ENCODE measurements around the gene WDR82. TPM values are rescaled to one million over a fixed set of nuclear protein-coding genes. Genes with fewer than 3 reads are reported as not detected.
A peak's percentile ranks its signal among the peaks of the same experiment; 100 is the strongest.
"Not testable (repeated sequence)": the region's sequence is repeated elsewhere in the genome, so short reads cannot be mapped to it uniquely, and the experiment has no call there.

The WDR82 gene
- total RNA-seq, 1 experiment from 2014 or later: 31.1 TPM

DNA sequence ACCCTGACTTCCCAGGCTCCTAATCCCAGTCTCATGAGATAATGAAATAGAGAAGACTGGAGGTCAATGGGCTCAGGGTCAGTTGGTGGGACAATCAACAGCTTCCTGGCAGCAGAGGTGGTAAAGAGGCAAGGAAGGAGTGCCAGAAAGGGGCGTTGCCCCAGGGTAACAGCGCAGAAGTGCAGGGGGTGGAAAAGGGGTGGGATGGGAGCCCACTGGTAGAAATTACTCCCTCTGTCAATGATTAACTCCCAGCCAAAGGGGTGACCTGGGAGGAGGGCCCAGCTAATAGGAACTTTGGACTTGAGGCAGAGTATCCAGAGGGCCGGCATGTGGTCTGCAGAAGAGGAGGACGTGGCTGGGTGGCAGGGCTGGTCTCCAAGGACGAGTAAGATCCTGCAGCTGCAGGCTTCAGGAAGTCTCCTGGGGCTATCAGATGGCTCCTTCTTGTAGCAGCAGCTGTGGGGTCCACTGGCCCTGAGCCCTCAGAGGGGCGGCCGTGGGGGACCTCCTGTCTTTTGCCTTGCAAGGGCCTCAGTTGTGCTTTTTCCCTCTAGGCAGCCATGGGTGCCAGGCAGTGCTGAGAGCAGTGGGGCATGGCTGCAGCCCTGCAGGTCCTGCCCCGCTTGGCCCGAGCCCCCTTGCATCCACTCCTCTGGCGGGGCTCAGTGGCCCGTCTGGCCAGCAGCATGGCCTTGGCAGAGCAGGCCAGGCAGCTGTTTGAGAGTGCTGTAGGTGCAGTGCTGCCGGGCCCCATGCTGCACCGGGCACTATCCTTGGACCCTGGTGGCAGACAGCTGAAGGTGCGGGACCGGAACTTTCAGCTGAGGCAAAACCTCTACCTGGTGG lies 11.5 kb upstream of the WDR82 start:
- no peak for DNase-seq (ENCODE audit: low read depth)

DNA sequence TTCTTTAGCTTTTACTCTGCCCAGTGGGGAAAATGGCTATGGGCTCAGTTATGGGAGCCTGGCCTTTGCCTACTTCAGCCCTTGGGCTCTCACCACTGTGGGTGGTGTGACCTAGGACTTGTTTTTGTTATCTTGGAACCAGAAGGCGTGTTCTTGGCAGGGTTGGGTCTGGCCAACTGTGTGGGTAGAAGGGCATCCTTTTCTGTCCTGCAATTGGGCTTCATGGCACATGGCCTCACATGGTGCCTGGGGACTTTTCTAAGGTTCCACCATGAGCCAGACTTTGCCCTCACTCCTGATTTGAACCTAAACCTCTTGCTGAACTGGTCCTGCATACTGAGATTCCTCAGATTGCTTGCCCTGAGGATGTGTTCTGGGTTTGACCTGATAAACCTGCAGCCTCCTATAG lies 10.9 kb upstream of the WDR82 start:
- DNase-seq (ENCODE audit: low read depth): no peak

DNA sequence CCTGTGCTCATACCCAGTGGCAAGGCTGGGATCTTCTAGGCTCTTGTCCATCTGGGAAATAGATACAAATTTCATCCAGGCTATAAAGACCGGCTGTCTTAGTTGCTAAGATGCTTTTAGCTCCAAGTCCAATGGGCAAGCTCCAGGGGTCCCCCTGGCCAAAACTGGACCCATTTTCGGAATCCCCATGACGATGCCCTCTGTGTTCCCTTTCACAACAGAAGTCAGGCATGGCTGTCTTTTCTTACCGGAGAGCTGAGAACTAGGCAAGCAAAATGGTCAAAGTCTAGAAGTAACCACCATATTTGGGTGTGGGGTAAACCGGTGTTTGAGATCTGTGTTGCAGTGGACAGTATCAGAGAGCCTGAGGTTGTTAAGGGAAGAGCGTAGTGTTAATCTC lies 10.2 kb upstream of the WDR82 start:
- DNase-seq (ENCODE audit: low read depth): no peak

GRCh38 chr3:52286777-52287110 lies 8.3 kb upstream of the WDR82 start:
- no peak for DNase-seq (ENCODE audit: low read depth)

GRCh38 chr3:52284051-52284450 lies 5.6 kb upstream of the WDR82 start:
- not testable (repeated sequence) for DNase-seq (ENCODE audit: low read depth)

- DNase-seq (ENCODE audit: low read depth): no peak
Measured at GRCh38 chr3:52283306-52283705, 4.9 kb upstream of the WDR82 start.

- DNase-seq (ENCODE audit: low read depth): no peak
Measured at GRCh38 chr3:52281981-52282801, 3.7 kb upstream of the WDR82 start.

- DNase-seq (ENCODE audit: low read depth): no peak
Measured at GRCh38 chr3:52280050-52280461, 1.6 kb upstream of the WDR82 start.

- DNase-seq (ENCODE audit: low read depth): no peak
Measured at GRCh38 chr3:52279596-52279995, 1.1 kb upstream of the WDR82 start.

- DNase-seq (ENCODE audit: low read depth): no peak
Measured at GRCh38 chr3:52277972-52278509, 408 bp downstream of the WDR82 start.

DNA sequence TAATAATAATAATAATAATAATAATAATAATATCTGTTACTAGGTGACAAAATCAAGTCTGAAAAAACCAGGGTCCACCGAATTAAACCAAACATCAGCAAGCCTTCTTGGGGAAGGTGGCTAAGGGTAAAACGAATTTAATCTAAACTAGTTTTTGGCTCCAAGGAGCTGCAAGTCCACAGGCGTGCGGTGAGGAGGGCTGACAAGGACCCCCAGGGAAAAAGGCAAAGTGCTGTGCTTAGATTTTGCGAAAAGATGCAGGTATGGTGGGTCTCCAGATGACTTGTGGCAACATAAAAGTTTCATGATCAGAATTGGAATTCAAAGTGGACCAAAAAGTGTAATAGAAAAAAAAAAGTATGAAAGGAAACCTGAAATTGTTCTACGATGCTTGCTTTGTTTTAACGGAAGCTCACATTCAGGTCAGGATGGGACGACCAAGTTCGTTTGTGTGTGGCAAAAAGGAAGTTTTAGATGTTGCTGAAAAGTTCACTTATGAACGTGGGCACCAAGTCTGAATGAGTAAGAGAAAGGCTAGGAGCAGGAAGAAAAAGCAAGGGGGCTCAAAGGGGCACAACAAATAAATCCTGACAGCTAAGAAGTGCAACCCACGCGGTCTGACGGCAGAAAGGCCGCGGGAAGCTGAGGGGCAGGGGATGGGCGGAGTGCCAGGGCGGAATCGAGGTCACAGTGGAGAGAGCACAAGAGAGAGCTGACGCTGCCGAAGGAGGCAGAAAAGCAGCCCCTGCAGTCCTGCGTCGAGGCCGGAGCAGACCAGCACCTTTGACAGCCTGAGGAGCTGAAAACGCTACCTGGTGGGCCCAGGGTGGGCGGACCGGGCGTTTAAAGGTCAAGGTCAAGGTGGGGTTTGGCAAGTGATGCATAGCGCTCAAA lies 1.1 kb downstream of the WDR82 start:
- peak; percentile 73 for DNase-seq (ENCODE audit: low read depth)

DNA sequence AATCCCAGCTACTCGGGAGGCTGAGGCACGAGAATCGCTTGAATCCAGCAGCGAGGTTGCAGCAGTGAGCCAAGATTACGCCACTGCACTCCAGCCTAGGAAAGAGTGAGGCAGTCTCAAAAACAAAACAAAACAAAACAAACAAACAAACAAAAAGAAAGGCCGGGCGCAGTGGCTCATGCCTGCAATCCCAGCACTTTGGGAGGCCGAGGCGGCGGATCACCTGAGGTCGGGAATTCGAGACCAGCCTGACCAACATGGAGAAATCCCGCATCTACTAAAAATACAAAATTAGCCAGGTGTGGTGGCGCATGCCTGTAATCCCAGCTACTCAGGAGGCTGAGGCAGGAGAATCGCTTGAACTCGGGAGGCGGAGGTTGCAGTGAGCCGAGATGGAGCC lies 3.7 kb downstream of the WDR82 start:
- not testable (repeated sequence) for DNase-seq (ENCODE audit: low read depth)

DNA sequence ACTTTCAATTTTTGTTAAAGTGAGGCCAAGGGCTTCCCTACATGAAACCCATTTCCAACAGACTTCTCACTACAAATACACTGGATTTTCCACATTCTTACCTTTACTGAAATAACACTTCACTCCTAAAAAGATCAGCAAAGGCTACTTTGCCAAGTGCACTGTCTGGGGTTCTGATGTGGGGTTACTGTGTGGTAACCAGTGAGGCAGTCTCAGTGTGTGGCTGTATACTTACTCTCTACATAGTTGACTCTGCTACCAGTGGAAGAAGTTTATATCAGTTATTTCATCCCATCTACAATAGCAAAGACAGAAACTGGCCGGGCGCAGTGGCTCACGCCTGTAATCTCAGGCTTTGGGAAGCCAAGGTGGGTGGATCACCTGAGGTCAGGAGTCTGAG lies 5.6 kb downstream of the WDR82 start:
- no peak for DNase-seq (ENCODE audit: low read depth)

DNA sequence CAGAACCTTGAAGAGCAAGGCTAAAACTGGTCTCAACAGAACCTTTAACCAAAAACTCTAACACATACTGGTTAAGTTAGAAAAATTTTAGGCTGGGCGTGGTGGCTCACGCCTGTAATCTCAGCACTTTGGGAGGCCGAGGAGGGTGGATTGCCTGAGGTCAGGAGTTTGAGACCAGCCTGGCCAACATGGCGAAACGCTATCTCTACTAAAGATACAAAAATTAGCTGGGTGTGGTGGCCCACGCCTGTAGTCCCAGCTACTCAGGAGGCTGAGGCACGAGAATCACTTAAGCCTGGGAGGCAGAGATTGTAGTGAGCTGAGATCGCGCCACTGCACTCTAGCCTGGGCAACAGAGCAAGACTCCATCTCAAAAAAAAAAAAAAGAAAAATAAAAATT lies 6.3 kb downstream of the WDR82 start:
- DNase-seq (ENCODE audit: low read depth): not testable (repeated sequence)

GRCh38 chr3:52270252-52270754 lies 8.1 kb downstream of the WDR82 start:
- no peak for DNase-seq (ENCODE audit: low read depth)

DNA sequence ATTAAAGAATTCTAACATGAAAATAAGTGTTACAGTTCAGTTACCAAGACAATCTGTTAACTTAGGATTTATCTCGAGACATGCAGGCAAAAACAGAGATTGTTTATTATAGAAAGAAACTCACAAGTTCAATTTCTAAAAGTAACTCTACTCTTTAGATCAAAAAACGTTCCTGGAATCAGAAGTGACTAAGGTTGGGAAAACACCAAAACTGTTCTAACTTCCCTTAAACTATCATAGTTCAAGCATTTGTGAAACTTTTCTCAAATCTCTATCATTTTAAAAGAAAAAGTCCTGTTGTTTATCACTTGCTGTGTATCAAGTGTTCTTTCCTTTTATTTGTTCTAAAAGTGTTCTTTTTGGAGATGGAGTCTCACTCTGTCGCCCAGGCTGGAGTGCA lies 8.7 kb downstream of the WDR82 start:
- DNase-seq (ENCODE audit: low read depth): no peak

- DNase-seq (ENCODE audit: low read depth): no peak
Measured at GRCh38 chr3:52268036-52268435, 10.4 kb downstream of the WDR82 start.

DNA sequence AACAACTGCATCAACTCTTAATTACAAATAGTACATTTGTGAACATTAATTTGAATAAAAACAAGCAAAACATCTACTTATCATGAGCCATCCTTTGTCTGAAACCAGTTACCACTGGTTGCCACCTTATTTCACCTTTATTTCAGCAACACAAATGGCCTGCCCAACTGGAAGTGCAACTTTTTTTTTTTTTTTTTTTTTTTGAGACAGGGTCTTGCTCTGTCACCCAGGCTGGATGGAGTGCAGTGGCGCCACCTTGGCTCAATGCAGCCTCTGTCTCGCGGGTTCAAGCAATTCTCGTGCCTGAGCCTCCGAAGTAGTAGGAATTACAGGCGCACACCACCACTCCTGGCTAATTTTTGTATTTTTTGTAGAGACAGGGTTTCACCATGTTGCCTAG lies 13.1 kb downstream of the WDR82 start:
- no peak for DNase-seq (ENCODE audit: low read depth)

DNA sequence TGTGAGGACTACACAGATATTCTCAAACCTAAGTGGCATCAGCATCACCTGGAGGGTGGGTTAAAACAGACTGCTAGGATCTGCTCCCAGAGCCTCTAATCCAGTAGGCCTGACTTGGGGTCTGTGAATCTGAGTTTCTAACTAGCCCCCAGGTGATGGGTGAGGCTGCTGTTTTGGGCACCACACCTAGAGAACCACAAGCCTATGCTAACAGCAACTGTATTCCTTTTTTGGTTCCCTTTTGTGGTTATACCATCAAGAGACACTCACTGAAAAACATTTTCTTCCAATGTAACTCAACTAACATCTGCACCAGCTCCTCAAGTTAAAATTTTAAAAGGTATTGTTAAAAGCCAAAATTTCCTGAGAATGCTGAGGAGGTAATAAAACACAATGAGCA lies 16.0 kb downstream of the WDR82 start:
- no peak for DNase-seq (ENCODE audit: low read depth)

GRCh38 chr3:52259448-52259847 lies 19.0 kb downstream of the WDR82 start:
- DNase-seq (ENCODE audit: low read depth): no peak

- no peak for DNase-seq (ENCODE audit: low read depth)
Measured at GRCh38 chr3:52259035-52259434, 19.4 kb downstream of the WDR82 start.

DNA sequence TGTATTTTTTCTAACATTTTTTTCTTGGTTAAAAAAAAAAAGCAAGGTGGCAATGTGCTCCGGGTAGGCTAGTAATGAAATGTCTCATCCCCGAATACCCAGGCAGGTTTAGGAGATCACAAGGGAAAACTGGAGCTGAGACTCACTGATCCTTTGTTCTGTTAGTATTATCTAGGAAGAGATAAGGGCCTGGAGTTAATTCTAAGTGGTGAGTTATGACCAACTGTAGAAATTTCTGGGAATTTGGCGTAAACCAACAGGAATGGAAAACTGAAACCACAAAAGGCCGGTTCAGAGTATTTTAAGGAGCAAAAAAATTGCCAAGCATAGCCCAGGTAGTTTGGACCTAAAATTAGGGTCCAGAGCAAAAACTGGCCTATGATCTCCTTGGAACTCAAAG lies 20.5 kb downstream of the WDR82 start:
- no peak for DNase-seq (ENCODE audit: low read depth)

All from Daoy (cell line).